ENCODE measurements around the gene CREBZF. TPM values are rescaled to one million over a fixed set of nuclear protein-coding genes. Genes with fewer than 3 reads are reported as not detected.

Gene CREBZF
- total and polyA plus RNA-seq, 9 of the 15 experiments (the other 6 are each of a cell fraction or from before 2014, with no cell fraction given): 7.2 to 70.2 (median 40.5) TPM

DNA sequence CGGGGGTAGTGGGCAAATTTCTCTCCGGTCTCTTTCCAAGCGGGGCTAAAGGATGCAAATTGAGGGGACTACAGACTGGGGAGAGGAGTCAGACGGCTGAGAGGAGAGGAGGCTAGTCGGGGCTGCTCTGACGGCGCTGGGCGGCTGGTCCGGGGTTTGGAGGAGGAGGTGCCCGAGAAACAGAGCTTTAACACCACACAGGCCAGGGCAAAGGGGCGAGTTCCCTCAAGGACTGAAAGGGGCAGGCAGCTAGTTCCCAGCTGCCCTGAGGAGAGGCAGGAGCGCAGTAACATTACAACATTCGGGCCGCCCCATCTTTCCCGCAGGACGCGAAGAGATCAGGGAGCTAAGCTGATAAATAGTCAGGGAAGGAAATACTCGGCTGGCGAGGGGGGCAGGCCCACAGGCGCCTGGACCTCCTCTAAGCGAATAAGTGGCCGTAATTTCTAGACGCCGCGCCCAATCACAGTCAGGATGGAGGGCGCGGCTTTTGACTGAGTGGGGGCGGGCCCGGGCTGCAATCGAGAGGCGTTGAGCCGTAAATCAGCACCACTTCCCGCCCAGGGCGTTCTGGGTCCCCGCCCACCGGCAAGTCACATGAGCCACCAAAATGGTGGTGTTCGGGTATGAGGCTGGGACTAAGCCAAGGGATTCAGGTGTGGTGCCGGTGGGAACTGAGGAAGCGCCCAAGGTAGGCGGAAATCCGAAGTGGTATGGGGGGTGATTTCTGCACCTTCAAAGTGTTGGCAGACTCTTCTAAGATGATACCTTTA is 36.7 kb downstream of the CREBZF start, which contains the start of gene TMEM126B (continued):
- peak; percentile 29; the same call in 1 of the 2 replicates for TF ChIP-seq CHD2 (IDR thresholded peaks at IDR 0.05; ENCODE audit: low read depth, low read length)
- no peak for TF ChIP-seq BCOR (IDR thresholded peaks at IDR 0.05)
- no peak for TF ChIP-seq CREM (IDR thresholded peaks at IDR 0.05; ENCODE audit: low read depth)
- TF ChIP-seq, protein P1, sequence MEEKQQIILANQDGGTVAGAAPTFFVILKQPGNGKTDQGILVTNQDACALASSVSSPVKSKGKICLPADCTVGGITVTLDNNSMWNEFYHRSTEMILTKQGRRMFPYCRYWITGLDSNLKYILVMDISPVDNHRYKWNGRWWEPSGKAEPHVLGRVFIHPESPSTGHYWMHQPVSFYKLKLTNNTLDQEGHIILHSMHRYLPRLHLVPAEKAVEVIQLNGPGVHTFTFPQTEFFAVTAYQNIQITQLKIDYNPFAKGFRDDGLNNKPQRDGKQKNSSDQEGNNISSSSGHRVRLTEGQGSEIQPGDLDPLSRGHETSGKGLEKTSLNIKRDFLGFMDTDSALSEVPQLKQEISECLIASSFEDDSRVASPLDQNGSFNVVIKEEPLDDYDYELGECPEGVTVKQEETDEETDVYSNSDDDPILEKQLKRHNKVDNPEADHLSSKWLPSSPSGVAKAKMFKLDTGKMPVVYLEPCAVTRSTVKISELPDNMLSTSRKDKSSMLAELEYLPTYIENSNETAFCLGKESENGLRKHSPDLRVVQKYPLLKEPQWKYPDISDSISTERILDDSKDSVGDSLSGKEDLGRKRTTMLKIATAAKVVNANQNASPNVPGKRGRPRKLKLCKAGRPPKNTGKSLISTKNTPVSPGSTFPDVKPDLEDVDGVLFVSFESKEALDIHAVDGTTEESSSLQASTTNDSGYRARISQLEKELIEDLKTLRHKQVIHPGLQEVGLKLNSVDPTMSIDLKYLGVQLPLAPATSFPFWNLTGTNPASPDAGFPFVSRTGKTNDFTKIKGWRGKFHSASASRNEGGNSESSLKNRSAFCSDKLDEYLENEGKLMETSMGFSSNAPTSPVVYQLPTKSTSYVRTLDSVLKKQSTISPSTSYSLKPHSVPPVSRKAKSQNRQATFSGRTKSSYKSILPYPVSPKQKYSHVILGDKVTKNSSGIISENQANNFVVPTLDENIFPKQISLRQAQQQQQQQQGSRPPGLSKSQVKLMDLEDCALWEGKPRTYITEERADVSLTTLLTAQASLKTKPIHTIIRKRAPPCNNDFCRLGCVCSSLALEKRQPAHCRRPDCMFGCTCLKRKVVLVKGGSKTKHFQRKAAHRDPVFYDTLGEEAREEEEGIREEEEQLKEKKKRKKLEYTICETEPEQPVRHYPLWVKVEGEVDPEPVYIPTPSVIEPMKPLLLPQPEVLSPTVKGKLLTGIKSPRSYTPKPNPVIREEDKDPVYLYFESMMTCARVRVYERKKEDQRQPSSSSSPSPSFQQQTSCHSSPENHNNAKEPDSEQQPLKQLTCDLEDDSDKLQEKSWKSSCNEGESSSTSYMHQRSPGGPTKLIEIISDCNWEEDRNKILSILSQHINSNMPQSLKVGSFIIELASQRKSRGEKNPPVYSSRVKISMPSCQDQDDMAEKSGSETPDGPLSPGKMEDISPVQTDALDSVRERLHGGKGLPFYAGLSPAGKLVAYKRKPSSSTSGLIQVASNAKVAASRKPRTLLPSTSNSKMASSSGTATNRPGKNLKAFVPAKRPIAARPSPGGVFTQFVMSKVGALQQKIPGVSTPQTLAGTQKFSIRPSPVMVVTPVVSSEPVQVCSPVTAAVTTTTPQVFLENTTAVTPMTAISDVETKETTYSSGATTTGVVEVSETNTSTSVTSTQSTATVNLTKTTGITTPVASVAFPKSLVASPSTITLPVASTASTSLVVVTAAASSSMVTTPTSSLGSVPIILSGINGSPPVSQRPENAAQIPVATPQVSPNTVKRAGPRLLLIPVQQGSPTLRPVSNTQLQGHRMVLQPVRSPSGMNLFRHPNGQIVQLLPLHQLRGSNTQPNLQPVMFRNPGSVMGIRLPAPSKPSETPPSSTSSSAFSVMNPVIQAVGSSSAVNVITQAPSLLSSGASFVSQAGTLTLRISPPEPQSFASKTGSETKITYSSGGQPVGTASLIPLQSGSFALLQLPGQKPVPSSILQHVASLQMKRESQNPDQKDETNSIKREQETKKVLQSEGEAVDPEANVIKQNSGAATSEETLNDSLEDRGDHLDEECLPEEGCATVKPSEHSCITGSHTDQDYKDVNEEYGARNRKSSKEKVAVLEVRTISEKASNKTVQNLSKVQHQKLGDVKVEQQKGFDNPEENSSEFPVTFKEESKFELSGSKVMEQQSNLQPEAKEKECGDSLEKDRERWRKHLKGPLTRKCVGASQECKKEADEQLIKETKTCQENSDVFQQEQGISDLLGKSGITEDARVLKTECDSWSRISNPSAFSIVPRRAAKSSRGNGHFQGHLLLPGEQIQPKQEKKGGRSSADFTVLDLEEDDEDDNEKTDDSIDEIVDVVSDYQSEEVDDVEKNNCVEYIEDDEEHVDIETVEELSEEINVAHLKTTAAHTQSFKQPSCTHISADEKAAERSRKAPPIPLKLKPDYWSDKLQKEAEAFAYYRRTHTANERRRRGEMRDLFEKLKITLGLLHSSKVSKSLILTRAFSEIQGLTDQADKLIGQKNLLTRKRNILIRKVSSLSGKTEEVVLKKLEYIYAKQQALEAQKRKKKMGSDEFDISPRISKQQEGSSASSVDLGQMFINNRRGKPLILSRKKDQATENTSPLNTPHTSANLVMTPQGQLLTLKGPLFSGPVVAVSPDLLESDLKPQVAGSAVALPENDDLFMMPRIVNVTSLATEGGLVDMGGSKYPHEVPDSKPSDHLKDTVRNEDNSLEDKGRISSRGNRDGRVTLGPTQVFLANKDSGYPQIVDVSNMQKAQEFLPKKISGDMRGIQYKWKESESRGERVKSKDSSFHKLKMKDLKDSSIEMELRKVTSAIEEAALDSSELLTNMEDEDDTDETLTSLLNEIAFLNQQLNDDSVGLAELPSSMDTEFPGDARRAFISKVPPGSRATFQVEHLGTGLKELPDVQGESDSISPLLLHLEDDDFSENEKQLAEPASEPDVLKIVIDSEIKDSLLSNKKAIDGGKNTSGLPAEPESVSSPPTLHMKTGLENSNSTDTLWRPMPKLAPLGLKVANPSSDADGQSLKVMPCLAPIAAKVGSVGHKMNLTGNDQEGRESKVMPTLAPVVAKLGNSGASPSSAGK (IDR thresholded peaks at IDR 0.05): no peak
- TF ChIP-seq MED1 (CRISPR knock-in tag; IDR thresholded peaks at IDR 0.05; ENCODE audit: borderline replicate concordance): no peak
- no peak for TF ChIP-seq ZNF165 (CRISPR knock-in tag; IDR thresholded peaks at IDR 0.05; ENCODE audit: borderline replicate concordance)
- no peak for TF ChIP-seq RBM14 (IDR thresholded peaks at IDR 0.05; ENCODE audit: borderline replicate concordance, insufficient read depth, low read depth, low read length)
- TF ChIP-seq SRF (CRISPR knock-in tag; IDR thresholded peaks at IDR 0.05): peak in 1 of 2 experiments; percentile 47; a peak in 1 of 4 replicates

Data from K562 (cell line).